A673 (cell line): Measurements from ENCODE around the gene CFAP61.

Experiments
- CTCF ChIP-seq: fragments of 300-800, 200-600 bp; sonication (generic); conservative IDR thresholded peaks from 2 replicates; pipeline ENCODE4 v1.5.1; 2017; ENCODE audit warnings: low read depth, mild to moderate bottlenecking, antibody characterized with exemption, low read length, moderate library complexity, mixed read lengths
- EZH2 ChIP-seq: fragments of 200-600 bp; sonication (generic); IDR thresholded peaks from 2 replicates; pipeline ENCODE4 v1.6.1; 2017; ENCODE audit warnings: borderline replicate concordance, low read depth, mild to moderate bottlenecking, mixed read lengths, antibody characterized with exemption, low read length; ENCODE audit not compliant: poor library complexity, severe bottlenecking

- no peak for TF ChIP-seq CTCF
- no peak for TF ChIP-seq EZH2
These were observed 240.8 kb downstream of the CFAP61 start for GRCh38 chr20:20293141-20293540.
